Uterus (tissue), 2 donors: ENCODE measurements around the gene CAMK2D.

Experiments
- POLR2A ChIP-seq, 2 donors: fragments of 450-650 bp; IDR thresholded peaks; one replicate each; pipeline ENCODE4 v1.6.1; 2016; ENCODE audit warnings: antibody characterized with exemption in 2 of 2, mild to moderate bottlenecking in 1 of 2, moderate library complexity in 1 of 2
- TF ChIP-seq, protein P1 (sequence below), 4 experiments: fragments of 200-600 bp in 2 of 4; fragments of 450-650 bp in 2 of 4; sonication (generic) in 2 of 4; IDR thresholded peaks; one replicate each; pipeline ENCODE4 v1.5.1; 2016 to 2019; ENCODE audit warnings: antibody characterized with exemption in 4 of 4, mild to moderate bottlenecking in 2 of 4, moderate library complexity in 1 of 4

GRCh38 chr4:113561092-113561491, 200.4 kb downstream of the CAMK2D start:
- TF ChIP-seq, protein P1, sequence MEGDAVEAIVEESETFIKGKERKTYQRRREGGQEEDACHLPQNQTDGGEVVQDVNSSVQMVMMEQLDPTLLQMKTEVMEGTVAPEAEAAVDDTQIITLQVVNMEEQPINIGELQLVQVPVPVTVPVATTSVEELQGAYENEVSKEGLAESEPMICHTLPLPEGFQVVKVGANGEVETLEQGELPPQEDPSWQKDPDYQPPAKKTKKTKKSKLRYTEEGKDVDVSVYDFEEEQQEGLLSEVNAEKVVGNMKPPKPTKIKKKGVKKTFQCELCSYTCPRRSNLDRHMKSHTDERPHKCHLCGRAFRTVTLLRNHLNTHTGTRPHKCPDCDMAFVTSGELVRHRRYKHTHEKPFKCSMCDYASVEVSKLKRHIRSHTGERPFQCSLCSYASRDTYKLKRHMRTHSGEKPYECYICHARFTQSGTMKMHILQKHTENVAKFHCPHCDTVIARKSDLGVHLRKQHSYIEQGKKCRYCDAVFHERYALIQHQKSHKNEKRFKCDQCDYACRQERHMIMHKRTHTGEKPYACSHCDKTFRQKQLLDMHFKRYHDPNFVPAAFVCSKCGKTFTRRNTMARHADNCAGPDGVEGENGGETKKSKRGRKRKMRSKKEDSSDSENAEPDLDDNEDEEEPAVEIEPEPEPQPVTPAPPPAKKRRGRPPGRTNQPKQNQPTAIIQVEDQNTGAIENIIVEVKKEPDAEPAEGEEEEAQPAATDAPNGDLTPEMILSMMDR (IDR thresholded peaks at IDR 0.05), result no peak
- no peak for TF ChIP-seq POLR2A (IDR thresholded peaks at IDR 0.05)
